ENCODE measurements around the gene MRPL24. TPM values are rescaled to one million over a fixed set of nuclear protein-coding genes. Genes with fewer than 3 reads are reported as not detected.
A peak's percentile ranks its signal among the peaks of the same experiment; 100 is the strongest.

MRPL24 gene
- total and polyA plus RNA-seq, 4 donors, result 26.7 to 120 (median 79.5) TPM

GRCh38 chr1:156772728-156773497, 32.0 kb upstream of the MRPL24 start:
- ATAC-seq (ENCODE audit: insufficient read depth, low FRiP score) (no peak), DNase-seq (peak in 2 of 3 donors; percentile 38 to 40)
- Histone ChIP-seq H3K4me1 (ENCODE audit: control insufficient read depth in 5 of 5, insufficient read depth in 5 of 5, low read length in 5 of 5) (peaks cover 3 to 49% (median 15%) of the 10 kb centered on the region in 5 donors), H3K27me3 (ENCODE audit: control insufficient read depth in 3 of 3, insufficient read depth in 3 of 3, low read length in 2 of 3) (no peaks in the 10 kb centered on the region), H3K36me3 (ENCODE audit: control insufficient read depth in 4 of 4, insufficient read depth in 4 of 4, low read length in 4 of 4) (peaks cover 0 to 16% (median 9%) of the 10 kb centered on the region in 4 donors), H3K27ac (ENCODE audit: low read depth in 1 of 2, low read length in 1 of 2) (peak overlapping the region in 1 of 2 donors; percentile 10), H3K9me3 (ENCODE audit: control insufficient read depth in 4 of 4, insufficient read depth in 3 of 4, low read length in 3 of 4) (no peaks in the 10 kb centered on the region), H3K9ac (ENCODE audit: insufficient read depth in 1 of 2, low read length in 2 of 2) (peak overlapping the region in 1 of 2 donors; percentile 29), H3K4me3 (no peak overlapping the region)
- TF ChIP-seq CTCF (IDR thresholded peaks at IDR 0.05; ENCODE audit: control extremely low read depth, extremely low read depth), result no peak
- 50 to 74% methylated on average over 9 of the region's 9 CpGs for WGBS, 2 donors

DNA sequence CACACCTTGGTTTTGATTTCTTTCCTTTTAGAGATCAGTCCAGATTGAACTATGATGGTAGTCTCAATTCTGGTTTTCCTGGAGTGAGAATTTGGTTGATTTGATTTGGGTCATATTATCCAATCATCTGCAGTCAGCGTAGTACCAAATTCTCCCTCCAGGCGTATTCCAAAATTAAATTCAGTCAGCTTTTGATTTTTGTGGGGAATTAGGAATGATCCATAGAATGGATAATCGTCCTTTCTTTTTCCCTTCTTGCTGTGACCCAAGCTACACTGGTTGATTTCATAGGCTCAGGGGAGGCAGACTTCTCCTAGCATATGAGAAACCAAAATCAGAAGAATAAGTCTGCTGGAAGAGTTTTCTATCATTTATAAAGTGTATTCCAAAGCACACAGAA, 31.3 kb upstream of the MRPL24 start:
- no peak for TF ChIP-seq CTCF (IDR thresholded peaks at IDR 0.05; ENCODE audit: control extremely low read depth, extremely low read depth)
- ATAC-seq (ENCODE audit: insufficient read depth, low FRiP score) (no peak), DNase-seq (no peak)
- H3K36me3 ChIP-seq (ENCODE audit: control insufficient read depth in 4 of 4, insufficient read depth in 4 of 4, low read length in 4 of 4), result peaks cover 0 to 16% (median 11%) of the 10 kb centered on the region in 4 donors
- 91 to 96% methylated on average over 3 of the region's 3 CpGs for WGBS, 2 donors
- no peak overlapping the region for H3K4me3 ChIP-seq
- no peak overlapping the region for H3K27ac ChIP-seq (ENCODE audit: low read depth in 1 of 2, low read length in 1 of 2)
- peaks cover 3 to 44% (median 15%) of the 10 kb centered on the region in 5 donors for H3K4me1 ChIP-seq (ENCODE audit: control insufficient read depth in 5 of 5, insufficient read depth in 5 of 5, low read length in 5 of 5)
- no peaks in the 10 kb centered on the region for H3K9me3 ChIP-seq (ENCODE audit: control insufficient read depth in 4 of 4, insufficient read depth in 3 of 4, low read length in 3 of 4)
- peak overlapping the region in 1 of 2 donors; percentile 29 for H3K9ac ChIP-seq (ENCODE audit: insufficient read depth in 1 of 2, low read length in 2 of 2)
- no peaks in the 10 kb centered on the region for H3K27me3 ChIP-seq (ENCODE audit: control insufficient read depth in 3 of 3, insufficient read depth in 3 of 3, low read length in 2 of 3)

- no peaks in the 10 kb centered on the region for H3K9me3 ChIP-seq (ENCODE audit: control insufficient read depth in 4 of 4, insufficient read depth in 3 of 4, low read length in 3 of 4)
- TF ChIP-seq CTCF (IDR thresholded peaks at IDR 0.05; ENCODE audit: control extremely low read depth, extremely low read depth), result no peak
- no peaks in the 10 kb centered on the region for H3K27me3 ChIP-seq (ENCODE audit: control insufficient read depth in 3 of 3, insufficient read depth in 3 of 3, low read length in 2 of 3)
- peaks cover 7 to 44% (median 15%) of the 10 kb centered on the region in 5 donors for H3K4me1 ChIP-seq (ENCODE audit: control insufficient read depth in 5 of 5, insufficient read depth in 5 of 5, low read length in 5 of 5)
- peak overlapping the region; percentile 91 for H3K4me3 ChIP-seq
- peaks cover 0 to 16% (median 11%) of the 10 kb centered on the region in 4 donors for H3K36me3 ChIP-seq (ENCODE audit: control insufficient read depth in 4 of 4, insufficient read depth in 4 of 4, low read length in 4 of 4)
- DNase-seq (no peak), ATAC-seq (ENCODE audit: insufficient read depth, low FRiP score) (no peak)
- no peak overlapping the region for H3K27ac ChIP-seq (ENCODE audit: low read depth in 1 of 2, low read length in 1 of 2)
- 25 to 38% methylated on average over 8 of the region's 8 CpGs for WGBS, 2 donors
- H3K9ac ChIP-seq (ENCODE audit: insufficient read depth in 1 of 2, low read length in 2 of 2), result peak overlapping the region; percentile 83 to 98
These were observed 27.9 kb upstream of the MRPL24 start for GRCh38 chr1:156768610-156769295.
